ENCODE data around the gene LRRN2.
"Not testable (repeated sequence)": the region's sequence is repeated elsewhere in the genome, so short reads cannot be mapped to it uniquely, and the experiment has no call there.

LRRN2 gene

DNA sequence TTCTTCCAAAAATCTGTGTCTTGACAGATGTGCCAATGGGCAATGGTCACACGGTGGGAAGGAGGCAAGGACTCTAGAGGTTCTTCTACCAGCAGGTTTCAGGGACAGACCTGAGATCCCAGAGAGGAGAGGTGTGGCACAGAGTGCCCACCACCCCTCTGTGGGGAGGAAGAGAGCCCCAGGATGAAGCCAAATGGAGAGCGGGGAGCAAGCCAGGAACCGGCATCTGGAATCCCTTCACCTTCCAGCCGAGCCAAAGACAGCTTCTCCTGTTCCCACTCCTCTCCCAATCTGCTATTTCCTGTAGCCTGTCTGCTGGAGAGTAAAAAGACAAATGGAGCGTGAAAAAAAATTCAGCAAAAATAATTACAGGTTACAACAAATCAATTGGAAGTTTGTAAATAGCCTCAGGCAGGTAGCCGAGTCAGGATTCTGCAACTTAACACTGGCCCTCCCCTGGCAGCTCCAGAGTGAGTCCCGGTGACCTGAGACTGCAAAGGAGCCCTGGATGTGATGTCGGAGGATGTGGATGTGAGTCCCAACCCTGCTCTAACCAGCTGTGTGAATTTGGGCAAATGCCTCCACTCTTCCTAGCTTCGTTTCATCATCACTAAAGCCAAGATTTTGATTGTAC, 45.4 kb upstream of the LRRN2 start:
- TF ChIP-seq, protein P1, sequence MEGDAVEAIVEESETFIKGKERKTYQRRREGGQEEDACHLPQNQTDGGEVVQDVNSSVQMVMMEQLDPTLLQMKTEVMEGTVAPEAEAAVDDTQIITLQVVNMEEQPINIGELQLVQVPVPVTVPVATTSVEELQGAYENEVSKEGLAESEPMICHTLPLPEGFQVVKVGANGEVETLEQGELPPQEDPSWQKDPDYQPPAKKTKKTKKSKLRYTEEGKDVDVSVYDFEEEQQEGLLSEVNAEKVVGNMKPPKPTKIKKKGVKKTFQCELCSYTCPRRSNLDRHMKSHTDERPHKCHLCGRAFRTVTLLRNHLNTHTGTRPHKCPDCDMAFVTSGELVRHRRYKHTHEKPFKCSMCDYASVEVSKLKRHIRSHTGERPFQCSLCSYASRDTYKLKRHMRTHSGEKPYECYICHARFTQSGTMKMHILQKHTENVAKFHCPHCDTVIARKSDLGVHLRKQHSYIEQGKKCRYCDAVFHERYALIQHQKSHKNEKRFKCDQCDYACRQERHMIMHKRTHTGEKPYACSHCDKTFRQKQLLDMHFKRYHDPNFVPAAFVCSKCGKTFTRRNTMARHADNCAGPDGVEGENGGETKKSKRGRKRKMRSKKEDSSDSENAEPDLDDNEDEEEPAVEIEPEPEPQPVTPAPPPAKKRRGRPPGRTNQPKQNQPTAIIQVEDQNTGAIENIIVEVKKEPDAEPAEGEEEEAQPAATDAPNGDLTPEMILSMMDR (IDR thresholded peaks at IDR 0.05; ENCODE audit: low read depth, low read length) = no peak
- no peak overlapping the region for H3K4me3 ChIP-seq (ENCODE audit: low read depth, low read length)

DNA sequence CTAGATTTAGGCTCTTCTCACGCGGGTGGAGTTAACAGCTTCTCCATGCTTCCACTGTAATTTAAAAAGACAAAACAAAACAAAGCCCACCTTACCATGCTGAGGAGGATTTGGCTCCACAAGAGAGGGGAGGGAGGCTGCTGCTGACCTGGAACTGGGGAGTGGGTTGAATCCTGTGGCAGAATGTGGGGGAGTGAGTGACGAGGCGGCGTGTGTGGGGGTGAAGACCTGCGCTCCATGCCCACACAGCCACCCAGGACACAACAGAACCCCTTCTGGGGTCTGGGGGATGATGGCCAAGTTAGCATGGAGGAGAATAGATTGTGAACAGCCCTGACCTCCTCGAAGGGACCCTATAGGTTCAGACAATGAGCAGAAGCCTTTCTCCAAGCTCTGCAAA, 44.0 kb upstream of the LRRN2 start:
- H3K4me3 ChIP-seq (ENCODE audit: low read depth, low read length) = no peak overlapping the region
- TF ChIP-seq, protein P1 (IDR thresholded peaks at IDR 0.05; ENCODE audit: low read depth, low read length) = no peak

DNA sequence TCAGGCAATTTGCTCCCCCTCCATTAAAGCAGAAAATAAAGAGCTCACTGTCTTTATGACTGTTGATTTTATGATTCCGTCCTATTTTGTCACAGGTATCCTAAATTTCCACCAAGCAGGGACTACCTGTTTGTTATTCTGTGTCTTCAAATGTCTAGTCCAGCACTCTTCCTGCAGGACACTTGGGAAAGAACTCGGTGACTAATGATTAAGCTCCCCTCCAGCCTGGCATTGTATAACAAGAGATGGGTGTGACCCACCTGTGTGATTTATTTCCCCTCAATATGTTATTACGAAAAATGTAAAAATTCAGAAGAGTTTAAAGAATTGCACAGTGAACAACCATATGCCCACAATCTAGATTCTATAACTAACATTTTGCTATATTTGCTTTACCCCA, 42.9 kb upstream of the LRRN2 start:
- H3K4me3 ChIP-seq (ENCODE audit: low read depth, low read length) = no peak overlapping the region
- TF ChIP-seq, protein P1 (IDR thresholded peaks at IDR 0.05; ENCODE audit: low read depth, low read length) = no peak

DNA sequence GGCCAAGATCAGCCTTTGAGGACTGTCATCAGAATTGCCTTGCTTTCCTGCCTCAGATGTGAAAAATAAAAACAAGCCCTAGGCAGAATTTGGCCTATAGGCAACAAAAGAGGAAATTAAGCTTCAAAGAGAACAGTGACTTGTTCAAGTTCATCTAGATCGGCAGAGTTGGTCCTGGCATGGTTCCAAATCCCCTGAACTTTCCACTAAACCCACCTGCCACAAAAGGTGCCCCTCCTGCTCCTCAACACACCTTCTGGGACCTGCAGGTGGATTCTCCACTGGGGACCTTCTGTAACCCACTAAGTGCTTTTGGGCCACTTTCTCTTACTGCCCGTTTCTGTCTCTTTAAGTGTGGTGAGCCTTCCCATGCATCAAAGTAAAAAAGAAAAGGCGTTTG, 42.5 kb upstream of the LRRN2 start:
- H3K4me3 ChIP-seq (ENCODE audit: low read depth, low read length) = no peak overlapping the region
- TF ChIP-seq, protein P1 (IDR thresholded peaks at IDR 0.05; ENCODE audit: low read depth, low read length) = no peak

DNA sequence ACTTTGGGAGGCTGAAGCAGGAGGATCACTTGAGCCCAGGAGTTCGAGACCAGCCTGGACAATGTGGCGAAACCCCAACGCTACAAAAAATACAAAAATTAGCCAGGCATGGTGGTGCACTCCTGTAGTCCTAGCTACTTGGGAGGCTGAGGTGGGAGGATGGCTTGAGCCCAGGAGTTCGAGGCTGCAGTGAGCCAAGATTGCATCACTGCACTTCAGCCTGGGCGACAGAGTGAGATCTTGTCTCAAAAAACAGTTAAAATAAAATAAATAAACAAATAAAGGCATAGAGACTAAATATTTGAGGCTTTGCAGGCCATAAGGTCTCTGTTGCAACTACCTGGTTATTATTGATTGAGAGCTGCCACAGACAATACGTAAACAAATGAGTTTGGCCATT, 41.9 kb upstream of the LRRN2 start:
- not testable (repeated sequence) for H3K4me3 ChIP-seq (ENCODE audit: low read depth, low read length)

DNA sequence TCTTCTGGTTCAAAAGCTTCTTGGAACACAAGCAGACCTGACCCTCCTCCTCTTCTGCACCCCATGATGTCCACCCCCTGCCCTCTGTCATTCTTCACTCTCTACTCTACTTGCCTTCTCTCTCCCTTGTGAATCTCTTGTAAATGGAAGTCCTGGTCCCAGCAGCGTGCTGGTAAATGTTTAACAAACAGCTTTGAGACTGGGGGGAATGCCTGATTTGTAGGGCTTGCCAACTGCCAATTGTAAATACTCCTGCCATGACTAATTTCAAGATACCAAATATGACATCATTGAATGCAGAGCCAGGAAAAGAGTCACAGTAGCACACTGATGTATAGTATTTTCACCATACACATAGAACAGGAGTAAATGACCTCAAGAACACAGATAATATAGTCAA, 40.9 kb upstream of the LRRN2 start:
- H3K4me3 ChIP-seq (ENCODE audit: low read depth, low read length) = no peak overlapping the region
- TF ChIP-seq, protein P1 (IDR thresholded peaks at IDR 0.05; ENCODE audit: low read depth, low read length) = no peak

DNA sequence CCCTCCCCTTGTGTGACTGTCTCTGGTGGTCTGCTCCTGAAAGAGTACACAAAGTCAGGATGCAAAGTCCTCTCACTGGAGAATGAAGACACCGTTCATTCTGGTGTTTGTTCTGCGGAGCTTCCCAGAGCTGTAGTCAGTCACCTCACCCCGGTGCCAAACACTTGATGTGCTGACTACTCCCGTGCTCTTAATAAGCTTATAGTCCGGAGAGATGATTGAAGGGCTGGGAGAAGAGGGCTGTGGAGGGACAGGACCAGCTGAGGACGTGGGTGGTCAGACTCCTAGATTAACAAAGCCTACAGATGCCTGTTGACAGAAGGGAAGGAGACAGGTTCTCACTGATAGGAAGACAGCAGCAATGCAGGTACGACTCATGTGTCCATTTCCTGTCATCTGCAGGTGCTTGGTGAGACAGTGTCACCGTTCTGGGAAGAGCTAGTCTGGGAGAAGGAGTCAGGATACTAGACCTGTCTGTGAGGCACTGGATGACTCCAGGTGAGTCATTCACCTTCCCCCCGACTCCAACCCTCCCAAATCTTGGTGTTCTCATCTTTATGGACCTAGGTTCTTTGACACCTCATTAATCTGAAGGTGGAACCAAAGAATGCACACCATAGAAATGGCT, 40.4 kb upstream of the LRRN2 start:
- TF ChIP-seq, protein P1 (IDR thresholded peaks at IDR 0.05; ENCODE audit: low read depth, low read length) = no peak
- no peak overlapping the region for H3K4me3 ChIP-seq (ENCODE audit: low read depth, low read length)

Measured in WI38 (cell line).